Heart left ventricle (tissue), 11 donors: Measurements from ENCODE around the gene MAGEA2. TPM values are rescaled to one million over a fixed set of nuclear protein-coding genes. Genes with fewer than 3 reads are reported as not detected.

Experiments used
- polyA plus RNA-seq, 2 donors: library from polyadenylated mRNA; stranded (reverse); fragments of 200-250 nt; gene quantifications; one replicate each; pipeline ENCODE4 v1.2.3, GENCODE V29; 2013
- total RNA-seq, 9 donors: library from RNA; depleted of rRNA in 2 of 9; stranded (reverse); fragments of >200 nt in 2 of 9; fragmentation: NEBNext Ultra II Directional in 3 of 9; extraction: Animal tissue kit (Norgen Biotek cat#: 25700) in 3 of 9; gene quantifications; one replicate each; pipeline versions ENCODE4 v1.1.0 to v1.2.4, GENCODE V29; 2016 to 2023
- donor health status: ischemic (EF 13 %, LVEDD 7.1; RV severe dilation, severe dysfunction).
- donor health status: healthy with polysubstance abuse.
- donor health status: DM: no; HTN: yes; CAD: no.
- donor health status: DM: no; HTN: no; CAD: no.
- donor health status: ischemic (EF 25% LVEDD 5.7; RV mildly dilated, moderate dysfunction).
- donor health status: healthy.
- donor health status: DM: yes; HTN: yes; CAD: no.
- donor health status: PGD.
- donor health status: nonischemic (EF 23%, LVEDD 6.1; RV moderate dilation, normal function).

The MAGEA2 gene
- total and polyA plus RNA-seq, 11 donors, result not detected

Other genes with a start within 250 kb of the MAGEA2 start
- under 1 TPM in 2 of 9 donors, not detected in 7; 0.02 to 0.04 TPM for gene GABRQ, start 115.9 kb downstream of the MAGEA2 start, total RNA-seq
- not detected for gene GABRQ, start 115.9 kb downstream of the MAGEA2 start, polyA plus RNA-seq
- gene MAGEA3, start 55.0 kb downstream of the MAGEA2 start, total RNA-seq, result not detected
- not detected for gene MAGEA3, start 55.0 kb downstream of the MAGEA2 start, polyA plus RNA-seq
- not detected for gene CSAG2, start 44.6 kb downstream of the MAGEA2 start, total RNA-seq
- gene CSAG2, start 44.6 kb downstream of the MAGEA2 start, polyA plus RNA-seq, result not detected
- not detected for gene MAGEA2B, start 39.2 kb downstream of the MAGEA2 start, total RNA-seq
- not detected for gene MAGEA2B, start 39.2 kb downstream of the MAGEA2 start, polyA plus RNA-seq
- not detected for gene CSAG1, start 20.1 kb downstream of the MAGEA2 start, total RNA-seq
- not detected for gene CSAG1, start 20.1 kb downstream of the MAGEA2 start, polyA plus RNA-seq
- gene MAGEA12, start 20.1 kb downstream of the MAGEA2 start, total RNA-seq, result not detected
- gene MAGEA12, start 20.1 kb downstream of the MAGEA2 start, polyA plus RNA-seq, result not detected
- gene CSAG3, start 5.4 kb upstream of the MAGEA2 start, total RNA-seq, result not detected
- not detected for gene CSAG3, start 5.4 kb upstream of the MAGEA2 start, polyA plus RNA-seq
- not detected for gene MAGEA6, start 15.8 kb upstream of the MAGEA2 start, total RNA-seq
- gene MAGEA6, start 15.8 kb upstream of the MAGEA2 start, polyA plus RNA-seq, result not detected
- 10 to 100 TPM; 18.8 to 32.8 (median 24.7) TPM for gene CETN2, start 76.9 kb upstream of the MAGEA2 start, total RNA-seq
- gene CETN2, start 76.9 kb upstream of the MAGEA2 start, polyA plus RNA-seq, result 10 to 100 TPM; 27.7 to 37.0 TPM
- gene NSDHL, start 77.2 kb upstream of the MAGEA2 start, total RNA-seq, result 10 to 100 TPM; 11.5 to 27.0 (median 18.0) TPM
- 10 to 100 TPM; 10.8 to 44.6 TPM for gene NSDHL, start 77.2 kb upstream of the MAGEA2 start, polyA plus RNA-seq
- 1 to 10 TPM in 7 of 9 donors, under 1 TPM in 2; 0.67 to 7.4 (median 1.9) TPM for gene ZNF185, start 144.2 kb upstream of the MAGEA2 start, total RNA-seq
- gene ZNF185, start 144.2 kb upstream of the MAGEA2 start, polyA plus RNA-seq, result under 1 TPM; 0.42 to 0.78 TPM
- gene PNMA5, start 240.3 kb upstream of the MAGEA2 start, total RNA-seq, result not detected
- gene PNMA5, start 240.3 kb upstream of the MAGEA2 start, polyA plus RNA-seq, result not detected